HG02938 (cell line): ENCODE measurements around the gene AFF4.
"Not testable (repeated sequence)": the region's sequence is repeated elsewhere in the genome, so short reads cannot be mapped to it uniquely, and the experiment has no call there.

Experiments
- ATAC-seq: cut with Tn5 transposase; IDR thresholded peaks from one replicate; pipeline ENCODE4 v1.9.1; 2021; ENCODE audit warnings: mild to moderate bottlenecking, moderate library complexity; ENCODE audit not compliant: unreplicated experiment

Gene AFF4

GRCh38 chr5:132963171-132964104 is at the start of gene AFF4:
AFF4 (minus strand) TSS chr5:132963634; CDS start chr5:132937189, 26,445 bp downstream.
- peak; percentile 90 for ATAC-seq

- ATAC-seq, result not testable (repeated sequence)
These were observed 45.0 kb upstream of the AFF4 start for GRCh38 chr5:133008455-133008854.

- no peak for ATAC-seq
These were observed 43.2 kb upstream of the AFF4 start for GRCh38 chr5:133006653-133007052.

GRCh38 chr5:132999246-132999645 is 35.8 kb upstream of the AFF4 start:
- ATAC-seq, result no peak

- ATAC-seq, result no peak
These were observed 35.1 kb upstream of the AFF4 start for GRCh38 chr5:132998556-132998955.

GRCh38 chr5:132996307-132996706 is 32.9 kb upstream of the AFF4 start:
- ATAC-seq, result no peak

GRCh38 chr5:132987531-132988408 is 24.3 kb upstream of the AFF4 start:
- ATAC-seq, result no peak

- not testable (repeated sequence) for ATAC-seq
These were observed 19.5 kb upstream of the AFF4 start for GRCh38 chr5:132982971-132983370.

GRCh38 chr5:132981288-132981687 is 17.9 kb upstream of the AFF4 start:
- ATAC-seq, result no peak

- ATAC-seq, result no peak
These were observed 16.5 kb upstream of the AFF4 start for GRCh38 chr5:132979976-132980375.

- no peak for ATAC-seq
These were observed 16.0 kb upstream of the AFF4 start for GRCh38 chr5:132979367-132979940.

- no peak for ATAC-seq
These were observed 13.4 kb upstream of the AFF4 start for GRCh38 chr5:132976852-132977251.

- not testable (repeated sequence) for ATAC-seq
These were observed 9.0 kb upstream of the AFF4 start for GRCh38 chr5:132972436-132972828.

GRCh38 chr5:132971483-132972435 is 8.3 kb upstream of the AFF4 start:
- ATAC-seq, result no peak

GRCh38 chr5:132965120-132965519 is 1.7 kb upstream of the AFF4 start:
- ATAC-seq, result no peak

- ATAC-seq, result no peak
These were observed 909 bp downstream of the AFF4 start for GRCh38 chr5:132962429-132963021.

GRCh38 chr5:132961887-132962286 is 1.5 kb downstream of the AFF4 start:
- ATAC-seq, result no peak

- ATAC-seq, result not testable (repeated sequence)
These were observed 2.2 kb downstream of the AFF4 start for GRCh38 chr5:132961123-132961815.

GRCh38 chr5:132956166-132956799 is 7.2 kb downstream of the AFF4 start:
- ATAC-seq, result not testable (repeated sequence)
